LNCAP (cell line): Measurements from ENCODE around the gene HOXD3.

ENCODE experiments used
- CTCF ChIP-seq: fragments of 450-650 bp; IDR thresholded peaks from 2 replicates; pipeline ENCODE4 v1.5.1; 2017; ENCODE audit warnings: mild to moderate bottlenecking

Gene HOXD3

GRCh38 chr2:176205126-176205525 lies 48.0 kb downstream of the HOXD3 start:
- TF ChIP-seq CTCF = no peak

- no peak for TF ChIP-seq CTCF
These were observed 49.0 kb downstream of the HOXD3 start for GRCh38 chr2:176206136-176206535.

- TF ChIP-seq CTCF = no peak
These were observed 49.6 kb downstream of the HOXD3 start for GRCh38 chr2:176206682-176207081.

- TF ChIP-seq CTCF = no peak
These were observed 54.0 kb downstream of the HOXD3 start for GRCh38 chr2:176211110-176211509.

- TF ChIP-seq CTCF = no peak
These were observed 55.2 kb downstream of the HOXD3 start for GRCh38 chr2:176212276-176212675.

- no peak for TF ChIP-seq CTCF
These were observed 56.3 kb downstream of the HOXD3 start for GRCh38 chr2:176213406-176213805.
